ENCODE data around the gene SPATA20.
A peak's percentile ranks its signal among the peaks of the same experiment; 100 is the strongest.

Gene SPATA20

DNA sequence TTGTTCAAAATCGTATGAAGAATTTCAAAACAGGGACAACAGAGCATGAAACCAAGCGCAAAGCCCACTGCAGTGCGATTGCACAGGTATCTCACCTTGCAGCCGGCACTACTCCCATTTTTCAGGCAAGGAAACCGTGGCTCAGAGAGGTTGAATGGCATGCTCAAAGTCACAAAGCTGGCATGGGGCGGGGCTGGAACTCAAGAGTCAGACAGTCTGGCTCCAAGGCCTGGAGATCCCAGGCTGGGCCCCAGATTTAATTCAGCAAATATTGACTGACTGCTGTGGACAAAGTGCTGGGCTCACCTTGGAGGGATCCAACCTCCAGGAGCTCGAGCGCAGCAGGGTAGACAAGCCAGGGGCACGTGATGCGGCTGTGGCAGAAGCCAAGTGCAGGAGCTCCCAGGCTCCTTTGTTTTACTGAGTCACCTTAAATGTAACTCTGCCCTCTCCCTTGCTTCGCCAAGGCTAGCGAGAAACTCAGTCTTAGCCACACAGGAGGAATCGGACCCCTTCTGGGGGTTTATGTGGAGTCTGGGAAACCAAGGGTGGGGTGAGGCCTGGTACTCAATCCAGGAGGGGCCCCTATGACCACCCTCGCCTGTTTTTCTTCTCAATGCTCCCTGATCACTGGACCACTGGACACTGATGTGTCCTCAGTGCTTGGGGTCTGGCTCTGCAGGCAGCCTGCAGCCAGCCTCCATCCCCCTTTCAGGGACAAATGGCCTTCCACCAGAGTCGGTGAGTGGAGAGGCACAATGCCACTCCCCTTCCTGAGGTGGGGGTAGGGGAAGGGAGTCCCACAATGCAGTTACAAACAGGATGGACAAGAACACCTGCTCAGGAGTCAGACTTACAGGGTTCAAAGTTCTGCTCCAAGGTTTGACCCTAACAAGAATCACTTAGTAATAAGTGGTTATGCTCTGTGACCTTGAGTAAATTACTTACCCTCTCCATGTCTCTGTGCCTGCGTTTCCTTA lies 3.9 kb upstream of the SPATA20 start:
- no peak overlapping the region for H3K4me3 ChIP-seq (ENCODE audit: control insufficient read depth, low read depth, low read length)
- no peak for DNase-seq (ENCODE audit: low read depth)
- TF ChIP-seq, protein P1, sequence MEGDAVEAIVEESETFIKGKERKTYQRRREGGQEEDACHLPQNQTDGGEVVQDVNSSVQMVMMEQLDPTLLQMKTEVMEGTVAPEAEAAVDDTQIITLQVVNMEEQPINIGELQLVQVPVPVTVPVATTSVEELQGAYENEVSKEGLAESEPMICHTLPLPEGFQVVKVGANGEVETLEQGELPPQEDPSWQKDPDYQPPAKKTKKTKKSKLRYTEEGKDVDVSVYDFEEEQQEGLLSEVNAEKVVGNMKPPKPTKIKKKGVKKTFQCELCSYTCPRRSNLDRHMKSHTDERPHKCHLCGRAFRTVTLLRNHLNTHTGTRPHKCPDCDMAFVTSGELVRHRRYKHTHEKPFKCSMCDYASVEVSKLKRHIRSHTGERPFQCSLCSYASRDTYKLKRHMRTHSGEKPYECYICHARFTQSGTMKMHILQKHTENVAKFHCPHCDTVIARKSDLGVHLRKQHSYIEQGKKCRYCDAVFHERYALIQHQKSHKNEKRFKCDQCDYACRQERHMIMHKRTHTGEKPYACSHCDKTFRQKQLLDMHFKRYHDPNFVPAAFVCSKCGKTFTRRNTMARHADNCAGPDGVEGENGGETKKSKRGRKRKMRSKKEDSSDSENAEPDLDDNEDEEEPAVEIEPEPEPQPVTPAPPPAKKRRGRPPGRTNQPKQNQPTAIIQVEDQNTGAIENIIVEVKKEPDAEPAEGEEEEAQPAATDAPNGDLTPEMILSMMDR (IDR thresholded peaks at IDR 0.05; ENCODE audit: control insufficient read depth, insufficient read depth, low read depth, low read length, missing control alignments), result no peak

GRCh38 chr17:50544516-50544915 lies 2.5 kb upstream of the SPATA20 start:
- TF ChIP-seq, protein P1 (IDR thresholded peaks at IDR 0.05; ENCODE audit: control insufficient read depth, insufficient read depth, low read depth, low read length, missing control alignments), result no peak
- H3K4me3 ChIP-seq (ENCODE audit: control insufficient read depth, low read depth, low read length), result no peak overlapping the region
- no peak for DNase-seq (ENCODE audit: low read depth)

- H3K4me3 ChIP-seq (ENCODE audit: control insufficient read depth, low read depth, low read length), result no peak overlapping the region
- no peak for DNase-seq (ENCODE audit: low read depth)
- TF ChIP-seq, protein P1 (IDR thresholded peaks at IDR 0.05; ENCODE audit: control insufficient read depth, insufficient read depth, low read depth, low read length, missing control alignments), result no peak
These were observed 1.7 kb upstream of the SPATA20 start for GRCh38 chr17:50545311-50545710.

- DNase-seq (ENCODE audit: low read depth), result no peak
- H3K4me3 ChIP-seq (ENCODE audit: control insufficient read depth, low read depth, low read length), result no peak overlapping the region
- TF ChIP-seq, protein P1 (IDR thresholded peaks at IDR 0.05; ENCODE audit: control insufficient read depth, insufficient read depth, low read depth, low read length, missing control alignments), result no peak
These were observed 306 bp upstream of the SPATA20 start for GRCh38 chr17:50546701-50547034.

- peak overlapping the region; percentile 62 for H3K4me3 ChIP-seq (ENCODE audit: control insufficient read depth, low read depth, low read length)
- TF ChIP-seq, protein P1 (IDR thresholded peaks at IDR 0.05; ENCODE audit: control insufficient read depth, insufficient read depth, low read depth, low read length, missing control alignments), result no peak
- no peak for DNase-seq (ENCODE audit: low read depth)
These were observed 736 bp downstream of the SPATA20 start for GRCh38 chr17:50547736-50548083.

- DNase-seq (ENCODE audit: low read depth), result no peak
- TF ChIP-seq, protein P1 (IDR thresholded peaks at IDR 0.05; ENCODE audit: control insufficient read depth, insufficient read depth, low read depth, low read length, missing control alignments), result no peak
- H3K4me3 ChIP-seq (ENCODE audit: control insufficient read depth, low read depth, low read length), result no peak overlapping the region
These were observed 1.9 kb downstream of the SPATA20 start for GRCh38 chr17:50548831-50549230.
